Activated CD8-positive, alpha-beta memory T cell treated with anti-CD3 and anti-CD28 coated beads, Interleukin-2, amount 50 U/mL, for 48 hours (primary cell): Measurements from ENCODE around the gene KCTD16.

Experiments used
- DNase-seq: peaks from one replicate; pipeline ENCODE4 v3.0.0-alpha.2; 2020

The KCTD16 gene

GRCh38 chr5:144416196-144416595, 245.5 kb downstream of the KCTD16 start:
- DNase-seq: no peak

GRCh38 chr5:144418719-144419118, 248.0 kb downstream of the KCTD16 start:
- DNase-seq: no peak

- no peak for DNase-seq
Observed at GRCh38 chr5:144421411-144421810, 250.7 kb downstream of the KCTD16 start.

- DNase-seq: no peak
Observed at GRCh38 chr5:144422018-144422727, 251.5 kb downstream of the KCTD16 start.

GRCh38 chr5:144427866-144428265, 257.2 kb downstream of the KCTD16 start:
- no peak for DNase-seq

GRCh38 chr5:144428326-144428725, 257.7 kb downstream of the KCTD16 start:
- no peak for DNase-seq

GRCh38 chr5:144429405-144429804, 258.7 kb downstream of the KCTD16 start:
- no peak for DNase-seq

GRCh38 chr5:144429905-144430304, 259.2 kb downstream of the KCTD16 start:
- no peak for DNase-seq

GRCh38 chr5:144433140-144433822, 262.6 kb downstream of the KCTD16 start:
- DNase-seq: no peak

DNA sequence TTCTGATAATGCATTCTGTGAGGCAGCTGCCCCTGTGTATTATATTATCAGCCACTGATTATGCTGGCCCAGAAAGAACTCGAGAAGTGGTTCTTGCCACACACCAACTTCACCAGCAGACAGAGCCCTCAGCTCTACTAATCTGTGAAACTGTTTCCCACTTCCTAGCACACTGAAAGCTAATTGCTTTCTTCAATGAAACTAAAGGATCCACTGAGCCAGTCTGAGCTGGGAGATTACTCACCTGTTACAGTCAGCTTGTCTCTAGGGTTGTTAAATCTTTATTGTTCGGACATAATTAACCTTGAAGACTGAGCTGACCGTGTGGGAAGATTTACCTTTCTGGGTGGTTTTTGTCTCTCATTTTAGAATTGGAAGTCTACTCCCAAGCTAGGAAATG, 263.2 kb downstream of the KCTD16 start:
- DNase-seq: no peak

DNA sequence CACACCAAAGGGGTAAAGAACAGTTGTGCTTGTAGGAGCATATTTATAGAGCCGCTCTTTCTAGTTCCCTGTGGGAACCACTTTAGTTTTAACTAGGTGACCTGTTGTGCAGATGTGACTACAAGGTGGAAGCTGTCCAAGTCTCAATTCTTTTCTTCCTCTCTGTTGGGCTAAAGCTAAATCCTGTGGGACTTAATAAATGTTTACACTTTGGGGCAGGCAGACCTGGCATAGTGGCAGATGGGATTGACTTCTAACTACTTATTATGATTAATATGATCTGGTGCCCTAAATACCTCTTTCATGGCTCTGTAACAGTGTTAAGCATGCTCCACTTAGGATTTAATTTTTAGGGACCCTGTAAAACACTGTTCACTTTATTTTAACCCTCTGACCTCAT, 265.3 kb downstream of the KCTD16 start:
- DNase-seq: no peak

DNA sequence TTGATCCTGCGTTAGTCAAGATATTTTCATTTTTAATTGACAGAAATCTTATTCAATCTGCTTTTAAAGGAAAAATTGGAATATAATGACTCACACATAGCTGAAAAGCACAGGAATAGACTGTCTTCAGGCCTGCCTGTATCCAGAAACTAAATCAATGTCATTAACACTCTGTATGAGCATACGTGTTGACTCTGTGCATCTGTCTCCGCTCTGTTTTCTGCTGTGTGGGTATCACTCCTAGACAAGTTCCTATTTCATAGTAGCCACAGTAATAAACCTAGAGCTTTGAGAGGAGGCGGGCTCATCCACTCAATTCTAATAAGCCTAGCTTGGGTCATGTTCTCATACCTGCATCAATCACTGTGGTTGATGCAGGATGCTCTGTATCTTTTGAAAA, 267.6 kb downstream of the KCTD16 start:
- no peak for DNase-seq

- no peak for DNase-seq
Observed at GRCh38 chr5:144448457-144448856, 277.8 kb downstream of the KCTD16 start.

GRCh38 chr5:144451187-144451973, 280.7 kb downstream of the KCTD16 start:
- no peak for DNase-seq

DNA sequence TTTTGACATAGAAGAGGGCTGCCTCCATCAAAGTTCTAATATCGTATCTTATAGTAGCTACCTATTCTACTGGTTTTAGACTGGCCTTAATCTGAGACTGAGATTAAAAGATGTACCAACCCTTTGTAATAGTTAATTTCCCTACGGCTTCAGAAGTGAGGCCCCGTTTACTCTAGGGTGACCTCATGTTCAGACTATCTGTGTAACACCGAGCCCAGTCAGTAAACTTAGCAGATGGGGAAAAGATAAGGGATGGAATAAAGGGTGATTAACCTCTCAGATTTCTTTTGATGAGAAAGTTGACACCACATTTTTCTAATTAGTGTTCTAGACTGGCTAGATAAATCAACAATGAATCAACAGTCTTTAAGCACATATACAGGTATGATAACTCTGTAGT, 283.1 kb downstream of the KCTD16 start:
- DNase-seq: no peak

DNA sequence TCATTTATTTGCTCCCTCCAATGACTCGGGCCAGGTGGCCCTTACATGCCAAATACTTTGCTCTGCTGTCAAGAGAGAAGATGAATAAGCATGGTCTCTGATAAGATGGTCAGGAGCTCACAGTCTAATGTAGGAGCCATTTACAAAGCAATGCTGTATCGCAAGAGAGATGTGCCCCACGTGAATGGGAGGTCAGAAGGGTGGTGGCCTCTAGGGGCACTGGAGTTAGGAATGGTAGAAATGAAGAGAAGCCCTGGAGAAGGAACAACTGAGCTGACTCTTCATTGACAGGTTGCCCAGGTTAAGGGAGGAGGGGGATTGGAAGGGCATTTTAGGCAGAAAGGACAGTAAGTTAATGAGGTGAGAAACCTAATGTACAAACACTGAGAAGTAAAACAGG, 286.5 kb downstream of the KCTD16 start:
- DNase-seq: no peak

GRCh38 chr5:144458216-144458615, 287.5 kb downstream of the KCTD16 start:
- no peak for DNase-seq

DNA sequence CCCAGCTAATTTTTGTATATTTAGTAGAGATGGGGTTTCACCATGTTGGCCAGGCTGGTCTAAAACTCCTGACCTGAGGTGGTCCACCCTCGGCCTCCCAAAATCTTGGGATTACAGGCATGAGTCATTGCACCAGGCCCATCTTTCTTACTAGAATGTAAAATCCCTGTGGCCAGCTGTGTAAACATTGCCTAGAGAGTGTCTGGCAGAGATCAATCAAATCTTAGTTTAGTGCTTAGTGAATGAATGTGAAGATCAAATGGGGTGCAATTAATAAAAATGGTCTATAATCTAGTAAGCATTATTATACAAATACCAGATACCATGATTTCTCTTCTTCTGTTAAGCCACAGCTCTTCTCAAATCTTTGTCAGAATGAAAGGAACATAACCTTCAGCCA, 289.9 kb downstream of the KCTD16 start:
- DNase-seq: no peak

GRCh38 chr5:144462577-144462976, 291.9 kb downstream of the KCTD16 start:
- no peak for DNase-seq

DNA sequence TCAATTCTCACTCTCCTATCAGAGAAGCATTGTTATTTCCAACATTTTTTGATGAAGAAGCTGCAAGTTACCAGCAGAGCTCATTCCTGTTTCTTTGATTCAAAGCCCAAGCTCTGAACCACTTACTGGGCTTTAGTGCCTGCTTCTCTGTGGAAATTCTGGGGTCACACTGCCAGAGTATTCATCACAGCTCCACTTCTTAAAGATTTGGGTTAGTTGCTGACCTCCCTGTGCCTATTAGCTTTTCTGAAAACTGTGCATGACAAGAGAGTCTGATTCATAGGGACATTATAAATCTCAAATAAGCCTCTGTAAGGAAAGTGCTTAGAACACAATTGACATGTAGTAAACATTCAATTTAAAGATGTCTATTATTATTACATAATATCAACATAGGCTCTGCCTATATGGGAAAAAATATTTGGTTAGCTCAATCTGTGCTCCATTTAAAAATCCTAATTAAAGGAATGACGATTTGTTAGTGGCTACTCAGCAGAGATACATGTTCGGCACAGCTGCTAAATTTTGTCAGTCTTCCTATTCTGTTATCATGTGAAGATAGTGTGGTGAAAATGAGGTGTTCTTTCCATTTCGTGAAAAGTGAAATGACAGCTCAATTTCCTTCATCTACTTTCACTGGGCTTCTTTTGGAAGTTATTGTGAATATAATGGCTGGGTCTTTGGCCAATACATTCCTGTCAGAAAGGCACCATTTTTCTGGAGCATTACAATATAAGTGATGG, 293.0 kb downstream of the KCTD16 start:
- no peak for DNase-seq

DNA sequence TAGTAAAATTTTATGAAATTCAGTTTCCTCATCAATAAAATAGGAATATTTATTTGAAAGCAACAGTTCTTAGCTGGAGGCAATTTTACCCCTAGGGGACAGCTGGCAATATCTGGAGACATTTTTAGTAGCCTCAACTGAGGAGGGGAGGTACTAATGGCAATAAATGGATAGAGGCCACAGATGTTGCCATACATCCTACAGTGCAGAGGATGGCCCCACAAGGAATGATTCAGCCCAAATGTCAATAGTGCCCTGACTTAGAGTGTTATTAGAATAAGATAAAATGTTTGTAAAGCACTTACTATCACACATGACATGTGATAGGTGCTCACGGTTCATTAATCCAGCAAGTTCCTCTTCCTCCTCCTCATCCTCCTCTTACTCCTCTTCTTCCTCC, 293.6 kb downstream of the KCTD16 start:
- no peak for DNase-seq

- no peak for DNase-seq
Observed at GRCh38 chr5:144465441-144465840, 294.8 kb downstream of the KCTD16 start.

DNA sequence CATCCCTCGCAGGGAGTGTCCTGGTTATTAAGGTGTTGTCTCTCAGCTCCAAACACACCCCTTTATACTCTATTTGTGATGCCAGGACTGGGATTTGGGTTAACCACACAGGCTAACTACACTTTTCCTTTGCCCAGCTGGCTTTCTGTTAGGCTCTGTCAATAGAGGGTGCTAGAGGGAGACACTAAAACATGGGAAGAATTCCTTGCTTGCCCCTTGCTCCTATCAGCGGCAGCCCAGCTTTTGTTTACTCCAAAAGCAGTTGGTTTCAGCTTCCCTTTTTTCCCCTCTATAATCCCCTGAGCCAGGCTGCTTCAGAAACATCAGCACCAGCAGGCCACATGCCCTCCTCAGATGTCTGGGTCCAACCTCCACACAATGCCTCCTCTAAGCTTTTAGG, 297.1 kb downstream of the KCTD16 start:
- DNase-seq: no peak
